HepG2 (cell line): ENCODE measurements around the gene TNFRSF25. TPM values are rescaled to one million over a fixed set of nuclear protein-coding genes. Genes with fewer than 3 reads are reported as not detected.

Source experiments
- AGO2 ChIP-seq: fragments of 200-400 bp; formaldehyde crosslinking; optimal IDR thresholded peaks from 2 replicates; pipeline ENCODE3; 2017; ENCODE audit warnings: mild to moderate bottlenecking, low read depth, low read length, moderate library complexity
- DNMT1 ChIP-seq: sonication (generic); formaldehyde crosslinking; IDR thresholded peaks from 2 replicates; pipeline ENCODE4 v1.5.1; 2020; ENCODE audit warnings: mild to moderate bottlenecking, missing genetic modification reagents
- EZH2 ChIP-seq: conservative IDR thresholded peaks from 2 replicates; pipeline ENCODE4 v1.6.1; 2012; ENCODE audit warnings: mild to moderate bottlenecking, low read depth, low read length, moderate library complexity
- HDAC1 ChIP-seq: sonication (generic); formaldehyde crosslinking; IDR thresholded peaks from 2 replicates; pipeline ENCODE4 v1.5.1; 2020; ENCODE audit warnings: mild to moderate bottlenecking, missing genetic modification reagents
- ISL2 ChIP-seq: sonication (generic); formaldehyde crosslinking; IDR thresholded peaks from 2 replicates; pipeline ENCODE4 v1.5.0; 2020; ENCODE audit warnings: missing genetic modification reagents
- JUN ChIP-seq: sonication (generic); formaldehyde crosslinking; IDR thresholded peaks from 2 replicates; pipeline ENCODE4 v1.4.0; 2020; ENCODE audit warnings: mild to moderate bottlenecking, missing genetic modification reagents
- KLF16 ChIP-seq, 2 experiments: sonication (generic) in 1 of 2; formaldehyde crosslinking in 1 of 2; IDR thresholded peaks; 2 replicates each; pipeline versions ENCODE4 v1.6.1 to v1.8.0; 2016 to 2023; ENCODE audit warnings: missing genetic modification reagents in 2 of 2, missing compliant biosample characterization in 1 of 2
- MEIS2 ChIP-seq: sonication (generic); formaldehyde crosslinking; IDR thresholded peaks from 2 replicates; pipeline ENCODE4 v1.9.0; 2021; ENCODE audit warnings: mild to moderate bottlenecking, missing genetic modification reagents
- MTA1 ChIP-seq: sonication (generic); formaldehyde crosslinking; IDR thresholded peaks from 2 replicates; pipeline ENCODE4 v1.4.0; 2020; ENCODE audit warnings: missing genetic modification reagents, mild to moderate bottlenecking, borderline replicate concordance
- NCOA1 ChIP-seq: sonication (generic); formaldehyde crosslinking; IDR thresholded peaks from 2 replicates; pipeline ENCODE4 v1.9.0; 2021; ENCODE audit warnings: missing genetic modification reagents
- NR3C1 ChIP-seq: sonication (generic); formaldehyde crosslinking; IDR thresholded peaks from 2 replicates; pipeline ENCODE4 v1.4.0; 2020; ENCODE audit warnings: missing genetic modification reagents
- PCBP1 ChIP-seq: fragments of 200-400 bp; formaldehyde crosslinking; IDR thresholded peaks from 2 replicates; pipeline ENCODE4 v1.6.1; 2017; ENCODE audit warnings: mild to moderate bottlenecking, low read depth, low read length, borderline replicate concordance
- RARA ChIP-seq: IDR thresholded peaks from 2 replicates; pipeline ENCODE4 v1.6.1; 2016; ENCODE audit warnings: missing genetic modification reagents, missing compliant biosample characterization
- SMC3 ChIP-seq: IDR thresholded peaks from 2 replicates; pipeline ENCODE4 v1.6.1; 2011; ENCODE audit warnings: low read length, improper control_type of control experiment
- SRY ChIP-seq: sonication (generic); formaldehyde crosslinking; IDR thresholded peaks from 2 replicates; pipeline ENCODE4 v1.8.0; 2022; ENCODE audit warnings: mild to moderate bottlenecking, missing genetic modification reagents
- YEATS2 ChIP-seq: sonication (generic); formaldehyde crosslinking; IDR thresholded peaks from 2 replicates; pipeline ENCODE4 v1.4.0; 2020; ENCODE audit warnings: missing genetic modification reagents, borderline replicate concordance
- ZFP41 ChIP-seq: sonication (generic); formaldehyde crosslinking; IDR thresholded peaks from 2 replicates; pipeline ENCODE4 v1.4.0; 2020; ENCODE audit warnings: mild to moderate bottlenecking, missing genetic modification reagents, borderline replicate concordance
- ZNF232 ChIP-seq: sonication (generic); formaldehyde crosslinking; IDR thresholded peaks from 2 replicates; pipeline ENCODE4 v1.4.0; 2020; ENCODE audit warnings: missing genetic modification reagents, borderline replicate concordance
- ZNF616 ChIP-seq: sonication (generic); formaldehyde crosslinking; IDR thresholded peaks from 2 replicates; pipeline ENCODE4 v1.5.0; 2020; ENCODE audit warnings: low read depth, mild to moderate bottlenecking, missing genetic modification reagents
- polyA plus RNA-seq, 8 experiments: library from polyadenylated mRNA; depleted of rRNA in 3 of 8; stranded (reverse) in 7 of 8; unstranded in 1 of 8; fragments of >200 nt; fragmentation: Illumina TruSeq in 4 of 8; extraction: Trizol in 4 of 8; gene quantifications; 2 replicates each; pipeline versions ENCODE4 v1.2.1 to v1.2.3, GENCODE V29; 2011 to 2016; ENCODE audit warnings: low read depth in 4 of 8, missing spikeins in 1 of 8, mixed read lengths in 1 of 8; ENCODE audit not compliant: insufficient read depth in 1 of 8
- total RNA-seq, 5 experiments: library from RNA; depleted of rRNA; stranded (reverse); fragments of >200 nt; fragmentation: Illumina TruSeq; extraction: Trizol; gene quantifications; 2 replicates each; pipeline ENCODE4 v1.2.3, GENCODE V29; 2016; ENCODE audit warnings: low read depth in 1 of 5
- TF ChIP-seq, protein P1 (sequence below): sonication (generic); formaldehyde crosslinking; IDR thresholded peaks from 2 replicates; pipeline ENCODE4 v1.5.1; 2020; ENCODE audit warnings: mild to moderate bottlenecking, missing genetic modification reagents, moderate library complexity
- TF ChIP-seq, protein P2 (sequence below): sonication (generic); formaldehyde crosslinking; IDR thresholded peaks from 2 replicates; pipeline ENCODE4 v1.9.0; 2021; ENCODE audit warnings: missing genetic modification reagents, borderline replicate concordance
- TF ChIP-seq, protein P3 (sequence below): sonication (generic); formaldehyde crosslinking; IDR thresholded peaks from 2 replicates; pipeline ENCODE4 v1.5.1; 2020; ENCODE audit warnings: mild to moderate bottlenecking, missing genetic modification reagents, borderline replicate concordance
- TF ChIP-seq, protein P4 (sequence below): IDR thresholded peaks from 2 replicates; pipeline ENCODE4 v1.6.1; 2016; ENCODE audit warnings: missing biosample characterization, missing genetic modification reagents, low read depth

TNFRSF25 gene
- total and polyA plus RNA-seq, 2 of the 13 experiments (the other 11 are each of a cell fraction or from before 2014, with no cell fraction given): 1.4 to 1.5 TPM

DNA sequence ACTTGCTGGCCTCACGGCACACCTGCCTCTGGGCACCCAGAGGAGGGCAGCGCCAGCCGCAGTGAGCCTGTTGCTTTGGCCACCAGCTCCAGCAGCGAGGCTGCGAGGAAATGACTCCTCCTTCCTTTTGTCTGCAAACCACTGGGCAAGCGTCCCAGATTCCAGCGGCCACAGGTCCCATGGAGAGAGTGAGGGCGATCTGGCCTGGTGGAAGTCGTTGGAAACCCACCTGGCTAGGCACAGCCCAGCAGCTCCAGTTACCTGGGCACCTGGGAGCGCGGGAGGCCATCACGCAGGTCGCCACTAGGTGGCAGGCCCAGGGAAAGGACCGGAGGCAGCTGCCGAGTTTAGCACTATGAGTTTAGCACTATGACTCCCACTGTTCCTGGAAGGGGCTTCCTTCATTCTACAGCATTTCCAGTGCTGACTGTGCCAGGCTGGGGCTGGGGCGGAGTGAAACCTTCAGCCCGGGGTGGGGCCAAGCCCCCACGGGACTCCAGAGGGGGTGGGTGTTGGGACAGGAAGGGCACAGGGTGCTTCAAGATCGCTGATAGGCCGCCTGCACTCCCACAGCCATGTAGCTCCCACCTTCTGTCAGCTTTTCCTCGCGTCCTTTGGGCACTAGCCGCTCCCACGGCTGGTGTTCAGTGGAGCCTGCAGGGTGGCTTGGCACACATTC is 42.5 kb downstream of the TNFRSF25 start (continued):
- TF ChIP-seq, protein P1, sequence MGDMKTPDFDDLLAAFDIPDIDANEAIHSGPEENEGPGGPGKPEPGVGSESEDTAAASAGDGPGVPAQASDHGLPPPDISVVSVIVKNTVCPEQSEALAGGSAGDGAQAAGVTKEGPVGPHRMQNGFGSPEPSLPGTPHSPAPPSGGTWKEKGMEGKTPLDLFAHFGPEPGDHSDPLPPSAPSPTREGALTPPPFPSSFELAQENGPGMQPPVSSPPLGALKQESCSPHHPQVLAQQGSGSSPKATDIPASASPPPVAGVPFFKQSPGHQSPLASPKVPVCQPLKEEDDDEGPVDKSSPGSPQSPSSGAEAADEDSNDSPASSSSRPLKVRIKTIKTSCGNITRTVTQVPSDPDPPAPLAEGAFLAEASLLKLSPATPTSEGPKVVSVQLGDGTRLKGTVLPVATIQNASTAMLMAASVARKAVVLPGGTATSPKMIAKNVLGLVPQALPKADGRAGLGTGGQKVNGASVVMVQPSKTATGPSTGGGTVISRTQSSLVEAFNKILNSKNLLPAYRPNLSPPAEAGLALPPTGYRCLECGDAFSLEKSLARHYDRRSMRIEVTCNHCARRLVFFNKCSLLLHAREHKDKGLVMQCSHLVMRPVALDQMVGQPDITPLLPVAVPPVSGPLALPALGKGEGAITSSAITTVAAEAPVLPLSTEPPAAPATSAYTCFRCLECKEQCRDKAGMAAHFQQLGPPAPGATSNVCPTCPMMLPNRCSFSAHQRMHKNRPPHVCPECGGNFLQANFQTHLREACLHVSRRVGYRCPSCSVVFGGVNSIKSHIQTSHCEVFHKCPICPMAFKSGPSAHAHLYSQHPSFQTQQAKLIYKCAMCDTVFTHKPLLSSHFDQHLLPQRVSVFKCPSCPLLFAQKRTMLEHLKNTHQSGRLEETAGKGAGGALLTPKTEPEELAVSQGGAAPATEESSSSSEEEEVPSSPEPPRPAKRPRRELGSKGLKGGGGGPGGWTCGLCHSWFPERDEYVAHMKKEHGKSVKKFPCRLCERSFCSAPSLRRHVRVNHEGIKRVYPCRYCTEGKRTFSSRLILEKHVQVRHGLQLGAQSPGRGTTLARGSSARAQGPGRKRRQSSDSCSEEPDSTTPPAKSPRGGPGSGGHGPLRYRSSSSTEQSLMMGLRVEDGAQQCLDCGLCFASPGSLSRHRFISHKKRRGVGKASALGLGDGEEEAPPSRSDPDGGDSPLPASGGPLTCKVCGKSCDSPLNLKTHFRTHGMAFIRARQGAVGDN (CRISPR knock-in tag): 0 out of 2 replicates have a peak, but pooled peaks have one; percentile 17
- TF ChIP-seq NR3C1 (CRISPR knock-in tag): no peak
- TF ChIP-seq, protein P2, sequence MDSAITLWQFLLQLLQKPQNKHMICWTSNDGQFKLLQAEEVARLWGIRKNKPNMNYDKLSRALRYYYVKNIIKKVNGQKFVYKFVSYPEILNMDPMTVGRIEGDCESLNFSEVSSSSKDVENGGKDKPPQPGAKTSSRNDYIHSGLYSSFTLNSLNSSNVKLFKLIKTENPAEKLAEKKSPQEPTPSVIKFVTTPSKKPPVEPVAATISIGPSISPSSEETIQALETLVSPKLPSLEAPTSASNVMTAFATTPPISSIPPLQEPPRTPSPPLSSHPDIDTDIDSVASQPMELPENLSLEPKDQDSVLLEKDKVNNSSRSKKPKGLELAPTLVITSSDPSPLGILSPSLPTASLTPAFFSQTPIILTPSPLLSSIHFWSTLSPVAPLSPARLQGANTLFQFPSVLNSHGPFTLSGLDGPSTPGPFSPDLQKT (CRISPR knock-in tag): no peak
- no peak for TF ChIP-seq DNMT1 (CRISPR knock-in tag)
- no peak for TF ChIP-seq RARA (CRISPR knock-in tag)
- TF ChIP-seq MTA1 (CRISPR knock-in tag): no peak
- no peak for TF ChIP-seq HDAC1 (CRISPR knock-in tag)
- TF ChIP-seq ZNF616 (CRISPR knock-in tag): no peak
- TF ChIP-seq ZFP41 (CRISPR knock-in tag): no peak
- no peak for TF ChIP-seq JUN (CRISPR knock-in tag)
- 0 out of 2 replicates have a peak, but pooled peaks have one; percentile 58 for TF ChIP-seq PCBP1
- TF ChIP-seq ISL2: no peak
- TF ChIP-seq YEATS2 (CRISPR knock-in tag): no peak
- TF ChIP-seq ZNF232: no peak
- TF ChIP-seq, protein P3, sequence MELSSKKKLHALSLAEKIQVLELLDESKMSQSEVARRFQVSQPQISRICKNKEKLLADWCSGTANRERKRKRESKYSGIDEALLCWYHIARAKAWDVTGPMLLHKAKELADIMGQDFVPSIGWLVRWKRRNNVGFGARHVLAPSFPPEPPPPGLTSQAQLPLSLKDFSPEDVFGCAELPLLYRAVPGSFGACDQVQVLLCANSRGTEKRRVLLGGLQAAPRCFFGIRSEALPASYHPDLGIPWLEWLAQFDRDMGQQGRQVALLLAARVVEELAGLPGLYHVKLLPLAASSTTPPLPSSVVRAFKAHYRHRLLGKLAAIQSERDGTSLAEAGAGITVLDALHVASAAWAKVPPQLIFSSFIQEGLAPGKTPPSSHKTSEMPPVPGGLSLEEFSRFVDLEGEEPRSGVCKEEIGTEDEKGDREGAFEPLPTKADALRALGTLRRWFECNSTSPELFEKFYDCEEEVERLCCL: no peak
- TF ChIP-seq, protein P4, sequence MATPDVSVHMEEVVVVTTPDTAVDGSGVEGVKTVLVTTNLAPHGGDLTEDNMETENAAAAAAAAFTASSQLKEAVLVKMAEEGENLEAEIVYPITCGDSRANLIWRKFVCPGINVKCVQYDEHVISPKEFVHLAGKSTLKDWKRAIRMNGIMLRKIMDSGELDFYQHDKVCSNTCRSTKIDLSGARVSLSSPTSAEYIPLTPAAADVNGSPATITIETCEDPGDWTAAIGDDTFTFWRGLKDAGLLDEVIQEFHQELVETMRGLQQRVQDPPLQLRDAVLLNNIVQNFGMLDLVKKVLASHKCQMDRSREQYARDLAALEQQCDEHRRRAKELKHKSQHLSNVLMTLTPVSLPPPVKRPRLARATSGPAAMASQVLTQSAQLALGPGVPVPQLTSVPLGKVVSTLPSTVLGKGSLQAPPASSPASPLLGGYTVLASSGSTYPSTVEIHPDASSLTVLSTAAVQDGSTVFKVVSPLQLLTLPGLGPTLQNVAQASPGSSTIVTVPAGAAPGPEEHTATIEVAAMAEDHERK: no peak
- no peak for TF ChIP-seq KLF16 (CRISPR knock-in tag; IDR thresholded peaks at IDR 0.05)
- TF ChIP-seq NCOA1: no peak
- no peak for TF ChIP-seq SRY (CRISPR knock-in tag)
- peak; percentile 29; the same call in 1 of the 2 replicates for TF ChIP-seq SMC3
- TF ChIP-seq EZH2: 0 out of 2 replicates have a peak, but pooled peaks have one; percentile 87
- no peak for TF ChIP-seq MEIS2 (CRISPR knock-in tag)
- TF ChIP-seq AGO2: no peak
